ENCODE results near the gene ATAD5.

DNA sequence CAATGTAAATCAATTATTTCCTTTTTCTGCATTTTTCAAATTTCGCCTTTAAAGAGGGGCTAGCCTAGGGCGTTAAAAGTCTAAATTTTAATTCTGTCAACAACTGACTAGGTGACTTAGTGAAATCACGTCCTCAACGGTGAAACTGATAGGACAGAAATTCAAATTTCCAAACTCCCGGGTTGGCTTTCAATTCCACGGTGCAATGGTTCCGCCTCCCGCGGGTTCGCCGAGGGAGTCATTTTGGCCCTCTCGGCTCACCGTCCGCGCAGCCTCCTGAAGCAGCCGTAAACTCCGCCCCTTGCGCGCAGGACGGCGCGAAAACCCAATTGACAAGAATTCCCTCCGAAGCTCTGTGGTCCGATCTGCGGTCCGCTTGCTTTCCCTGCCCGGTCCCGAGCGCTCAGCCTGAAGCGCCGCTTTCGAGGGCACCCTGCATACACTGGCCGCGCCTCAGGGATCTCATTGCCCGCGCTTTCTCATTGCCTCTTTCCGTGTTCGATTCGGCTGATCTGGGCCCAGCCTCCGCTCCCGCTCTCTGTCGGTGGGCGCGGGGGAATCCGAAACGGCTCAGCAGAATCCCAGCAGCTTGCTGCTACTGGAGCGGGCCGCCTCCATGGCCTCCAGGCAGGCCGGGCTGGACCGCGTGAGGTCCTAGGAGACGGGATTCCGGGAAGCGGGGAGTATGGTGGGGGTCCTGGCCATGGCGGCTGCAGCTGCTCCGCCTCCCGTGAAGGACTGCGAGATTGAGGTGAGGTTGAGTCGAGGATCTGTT lies at the start of gene ATAD5:
- peak; percentile 83 for TF ChIP-seq POLR2A (IDR thresholded peaks at IDR 0.05; ENCODE audit: extremely low read depth, insufficient read length)
- no peak for TF ChIP-seq CTCF (IDR thresholded peaks at IDR 0.05; ENCODE audit: low read depth, low read length)
- TF ChIP-seq, protein P1, sequence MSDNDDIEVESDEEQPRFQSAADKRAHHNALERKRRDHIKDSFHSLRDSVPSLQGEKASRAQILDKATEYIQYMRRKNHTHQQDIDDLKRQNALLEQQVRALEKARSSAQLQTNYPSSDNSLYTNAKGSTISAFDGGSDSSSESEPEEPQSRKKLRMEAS (IDR thresholded peaks at IDR 0.05; ENCODE audit: low read depth, low read length), result peak; percentile 61; the same call in 1 of the 2 replicates

All from NB4 (cell line).